HepG2 (cell line): ENCODE results near the gene SRSF6. TPM values are rescaled to one million over a fixed set of nuclear protein-coding genes. Genes with fewer than 3 reads are reported as not detected.
A peak's percentile ranks its signal among the peaks of the same experiment; 100 is the strongest.

Experiments used
- AKAP8 ChIP-seq: sonication (generic); formaldehyde crosslinking; IDR thresholded peaks from 2 replicates; pipeline ENCODE4 v1.5.1; 2020; ENCODE audit warnings: mild to moderate bottlenecking, missing genetic modification reagents
- GABPA ChIP-seq, 2 experiments: IDR thresholded peaks; 2 replicates each; pipeline ENCODE4 v1.6.1; 2011 to 2016; ENCODE audit warnings: low read depth in 2 of 2, low read length in 1 of 2, missing biosample characterization in 1 of 2, missing genetic modification characterization in 1 of 2
- GTF2F1 ChIP-seq: fragments of 150-350 bp; IDR thresholded peaks from 2 replicates; pipeline ENCODE4 v1.6.1; 2014; ENCODE audit warnings: low read length
- NPAS2 ChIP-seq: sonication (generic); formaldehyde crosslinking; IDR thresholded peaks from 2 replicates; pipeline ENCODE4 v1.8.0; 2022; ENCODE audit warnings: mild to moderate bottlenecking, missing genetic modification reagents, borderline replicate concordance
- SATB2 ChIP-seq: sonication (generic); formaldehyde crosslinking; IDR thresholded peaks from 2 replicates; pipeline ENCODE4 v1.5.0; 2020; ENCODE audit warnings: missing genetic modification reagents
- SNAPC2 ChIP-seq: sonication (generic); formaldehyde crosslinking; IDR thresholded peaks from 2 replicates; pipeline ENCODE4 v1.8.1; 2022; ENCODE audit warnings: mild to moderate bottlenecking, missing genetic modification reagents
- WIZ ChIP-seq: sonication (generic); formaldehyde crosslinking; IDR thresholded peaks from 2 replicates; pipeline ENCODE4 v1.5.1; 2020; ENCODE audit warnings: mild to moderate bottlenecking, missing genetic modification reagents
- ZNF143 ChIP-seq: sonication (generic); formaldehyde crosslinking; IDR thresholded peaks from 2 replicates; pipeline ENCODE4 v1.4.0; 2020; ENCODE audit warnings: missing genetic modification reagents
- ZNF30 ChIP-seq: sonication (generic); formaldehyde crosslinking; IDR thresholded peaks from 2 replicates; pipeline ENCODE4 v1.5.0; 2020; ENCODE audit warnings: mild to moderate bottlenecking, missing genetic modification reagents
- ZNF891 ChIP-seq: sonication (generic); formaldehyde crosslinking; IDR thresholded peaks from 2 replicates; pipeline ENCODE4 v1.5.0; 2020; ENCODE audit warnings: mild to moderate bottlenecking, missing genetic modification reagents
- ZSCAN9 ChIP-seq: IDR thresholded peaks from 2 replicates; pipeline ENCODE4 v1.6.1; 2016; ENCODE audit warnings: borderline replicate concordance
- polyA plus RNA-seq, 8 experiments: library from polyadenylated mRNA; depleted of rRNA in 3 of 8; stranded (reverse) in 7 of 8; unstranded in 1 of 8; fragments of >200 nt; fragmentation: Illumina TruSeq in 4 of 8; extraction: Trizol in 4 of 8; gene quantifications; 2 replicates each; pipeline versions ENCODE4 v1.2.1 to v1.2.3, GENCODE V29; 2011 to 2016; ENCODE audit warnings: low read depth in 4 of 8, missing spikeins in 1 of 8, mixed read lengths in 1 of 8; ENCODE audit not compliant: insufficient read depth in 1 of 8
- total RNA-seq, 5 experiments: library from RNA; depleted of rRNA; stranded (reverse); fragments of >200 nt; fragmentation: Illumina TruSeq; extraction: Trizol; gene quantifications; 2 replicates each; pipeline ENCODE4 v1.2.3, GENCODE V29; 2016; ENCODE audit warnings: low read depth in 1 of 5
- TF ChIP-seq, protein P1 (sequence below): sonication (generic); formaldehyde crosslinking; IDR thresholded peaks from 2 replicates; pipeline ENCODE4 v1.4.0; 2020; ENCODE audit warnings: missing genetic modification reagents
- TF ChIP-seq, protein P2 (sequence below): sonication (generic); formaldehyde crosslinking; IDR thresholded peaks from 2 replicates; pipeline ENCODE4 v1.9.0; 2022; ENCODE audit warnings: missing genetic modification reagents, mild to moderate bottlenecking, borderline replicate concordance
- TF ChIP-seq, protein P3 (sequence below): sonication (generic); formaldehyde crosslinking; IDR thresholded peaks from one replicate; pipeline ENCODE4 v1.5.1; 2020; ENCODE audit warnings: mild to moderate bottlenecking, missing genetic modification reagents; ENCODE audit errors: not compliant biosample characterization
- TF ChIP-seq, protein P4 (sequence below): sonication (generic); formaldehyde crosslinking; IDR thresholded peaks from 2 replicates; pipeline ENCODE4 v1.4.0; 2020; ENCODE audit warnings: missing genetic modification reagents, mild to moderate bottlenecking, borderline replicate concordance

Gene SRSF6
- total and polyA plus RNA-seq, 2 of the 13 experiments (the other 11 are each of a cell fraction or from before 2014, with no cell fraction given), result 156 to 194 TPM

DNA sequence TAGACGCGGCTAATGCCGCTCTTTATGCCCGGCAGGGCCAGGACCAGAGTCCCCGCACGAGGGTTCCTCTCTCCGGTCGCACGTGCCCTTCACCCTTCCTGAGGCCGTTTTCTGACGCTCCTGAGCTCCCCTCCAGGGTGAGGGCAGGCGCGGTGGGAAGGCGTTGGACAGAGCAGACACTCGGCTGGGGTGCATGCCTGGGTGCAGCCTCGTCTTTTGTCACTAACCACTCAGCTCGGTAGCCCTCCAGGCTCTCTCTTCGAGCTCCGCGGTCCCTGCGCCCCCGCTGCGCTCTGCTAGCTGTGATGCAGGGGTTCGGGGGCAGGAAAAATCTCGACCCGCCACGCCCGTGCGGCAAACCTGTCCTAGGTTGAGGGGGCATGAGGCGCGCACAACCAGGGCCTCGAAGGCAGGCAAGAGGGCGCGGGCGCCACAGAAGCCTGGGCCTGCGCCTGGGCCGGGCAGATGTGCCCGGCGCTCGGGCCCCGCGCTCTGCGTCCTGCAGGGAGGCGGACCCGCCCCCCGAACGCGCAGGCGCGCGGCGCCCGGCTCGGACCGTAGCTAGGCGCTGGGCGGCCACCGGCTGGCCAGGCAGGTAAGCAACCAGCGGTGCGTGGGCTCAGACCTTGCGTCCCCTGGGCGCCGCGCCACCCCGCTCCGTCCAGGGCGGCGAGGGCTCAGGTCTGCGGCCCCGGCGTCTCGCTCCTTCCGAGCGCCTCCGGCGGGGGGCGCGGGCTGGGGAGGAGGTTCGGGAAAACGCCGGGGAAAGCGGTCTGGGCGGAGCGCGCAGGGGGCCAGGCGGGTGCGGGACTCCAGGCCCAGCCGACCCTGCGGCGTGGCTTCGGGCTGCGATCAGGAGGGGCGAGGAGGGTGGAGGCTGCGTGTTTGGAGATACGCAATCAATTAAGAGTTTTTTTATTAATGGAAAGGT is 49.7 kb downstream of the SRSF6 start, which contains the start of gene L3MBTL1 (continued):
- TF ChIP-seq SATB2 (CRISPR knock-in tag) (no peak), AKAP8 (no peak), ZNF30 (no peak; the same call in 1 of the 2 replicates), ZNF891 (CRISPR knock-in tag) (peak; percentile 20; the same call in 1 of the 2 replicates), NPAS2 (no peak), ZNF143 (CRISPR knock-in tag) (peak; percentile 45; the same call in 1 of the 2 replicates), SNAPC2 (CRISPR knock-in tag) (peak; percentile 76), ZSCAN9 (no peak), GTF2F1 (no peak), WIZ (no peak), GABPA (IDR thresholded peaks at IDR 0.05; ENCODE audit: low read depth, low read length) (no peak), GABPA (CRISPR knock-in tag; IDR thresholded peaks at IDR 0.05; ENCODE audit: low read depth) (no peak)
- TF ChIP-seq, protein P1, sequence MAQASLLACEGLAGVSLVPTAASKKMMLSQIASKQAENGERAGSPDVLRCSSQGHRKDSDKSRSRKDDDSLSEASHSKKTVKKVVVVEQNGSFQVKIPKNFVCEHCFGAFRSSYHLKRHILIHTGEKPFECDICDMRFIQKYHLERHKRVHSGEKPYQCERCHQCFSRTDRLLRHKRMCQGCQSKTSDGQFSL (CRISPR knock-in tag), result no peak
- TF ChIP-seq, protein P2, sequence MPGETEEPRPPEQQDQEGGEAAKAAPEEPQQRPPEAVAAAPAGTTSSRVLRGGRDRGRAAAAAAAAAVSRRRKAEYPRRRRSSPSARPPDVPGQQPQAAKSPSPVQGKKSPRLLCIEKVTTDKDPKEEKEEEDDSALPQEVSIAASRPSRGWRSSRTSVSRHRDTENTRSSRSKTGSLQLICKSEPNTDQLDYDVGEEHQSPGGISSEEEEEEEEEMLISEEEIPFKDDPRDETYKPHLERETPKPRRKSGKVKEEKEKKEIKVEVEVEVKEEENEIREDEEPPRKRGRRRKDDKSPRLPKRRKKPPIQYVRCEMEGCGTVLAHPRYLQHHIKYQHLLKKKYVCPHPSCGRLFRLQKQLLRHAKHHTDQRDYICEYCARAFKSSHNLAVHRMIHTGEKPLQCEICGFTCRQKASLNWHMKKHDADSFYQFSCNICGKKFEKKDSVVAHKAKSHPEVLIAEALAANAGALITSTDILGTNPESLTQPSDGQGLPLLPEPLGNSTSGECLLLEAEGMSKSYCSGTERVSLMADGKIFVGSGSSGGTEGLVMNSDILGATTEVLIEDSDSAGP (CRISPR knock-in tag), result peak; percentile 74
- TF ChIP-seq, protein P3, sequence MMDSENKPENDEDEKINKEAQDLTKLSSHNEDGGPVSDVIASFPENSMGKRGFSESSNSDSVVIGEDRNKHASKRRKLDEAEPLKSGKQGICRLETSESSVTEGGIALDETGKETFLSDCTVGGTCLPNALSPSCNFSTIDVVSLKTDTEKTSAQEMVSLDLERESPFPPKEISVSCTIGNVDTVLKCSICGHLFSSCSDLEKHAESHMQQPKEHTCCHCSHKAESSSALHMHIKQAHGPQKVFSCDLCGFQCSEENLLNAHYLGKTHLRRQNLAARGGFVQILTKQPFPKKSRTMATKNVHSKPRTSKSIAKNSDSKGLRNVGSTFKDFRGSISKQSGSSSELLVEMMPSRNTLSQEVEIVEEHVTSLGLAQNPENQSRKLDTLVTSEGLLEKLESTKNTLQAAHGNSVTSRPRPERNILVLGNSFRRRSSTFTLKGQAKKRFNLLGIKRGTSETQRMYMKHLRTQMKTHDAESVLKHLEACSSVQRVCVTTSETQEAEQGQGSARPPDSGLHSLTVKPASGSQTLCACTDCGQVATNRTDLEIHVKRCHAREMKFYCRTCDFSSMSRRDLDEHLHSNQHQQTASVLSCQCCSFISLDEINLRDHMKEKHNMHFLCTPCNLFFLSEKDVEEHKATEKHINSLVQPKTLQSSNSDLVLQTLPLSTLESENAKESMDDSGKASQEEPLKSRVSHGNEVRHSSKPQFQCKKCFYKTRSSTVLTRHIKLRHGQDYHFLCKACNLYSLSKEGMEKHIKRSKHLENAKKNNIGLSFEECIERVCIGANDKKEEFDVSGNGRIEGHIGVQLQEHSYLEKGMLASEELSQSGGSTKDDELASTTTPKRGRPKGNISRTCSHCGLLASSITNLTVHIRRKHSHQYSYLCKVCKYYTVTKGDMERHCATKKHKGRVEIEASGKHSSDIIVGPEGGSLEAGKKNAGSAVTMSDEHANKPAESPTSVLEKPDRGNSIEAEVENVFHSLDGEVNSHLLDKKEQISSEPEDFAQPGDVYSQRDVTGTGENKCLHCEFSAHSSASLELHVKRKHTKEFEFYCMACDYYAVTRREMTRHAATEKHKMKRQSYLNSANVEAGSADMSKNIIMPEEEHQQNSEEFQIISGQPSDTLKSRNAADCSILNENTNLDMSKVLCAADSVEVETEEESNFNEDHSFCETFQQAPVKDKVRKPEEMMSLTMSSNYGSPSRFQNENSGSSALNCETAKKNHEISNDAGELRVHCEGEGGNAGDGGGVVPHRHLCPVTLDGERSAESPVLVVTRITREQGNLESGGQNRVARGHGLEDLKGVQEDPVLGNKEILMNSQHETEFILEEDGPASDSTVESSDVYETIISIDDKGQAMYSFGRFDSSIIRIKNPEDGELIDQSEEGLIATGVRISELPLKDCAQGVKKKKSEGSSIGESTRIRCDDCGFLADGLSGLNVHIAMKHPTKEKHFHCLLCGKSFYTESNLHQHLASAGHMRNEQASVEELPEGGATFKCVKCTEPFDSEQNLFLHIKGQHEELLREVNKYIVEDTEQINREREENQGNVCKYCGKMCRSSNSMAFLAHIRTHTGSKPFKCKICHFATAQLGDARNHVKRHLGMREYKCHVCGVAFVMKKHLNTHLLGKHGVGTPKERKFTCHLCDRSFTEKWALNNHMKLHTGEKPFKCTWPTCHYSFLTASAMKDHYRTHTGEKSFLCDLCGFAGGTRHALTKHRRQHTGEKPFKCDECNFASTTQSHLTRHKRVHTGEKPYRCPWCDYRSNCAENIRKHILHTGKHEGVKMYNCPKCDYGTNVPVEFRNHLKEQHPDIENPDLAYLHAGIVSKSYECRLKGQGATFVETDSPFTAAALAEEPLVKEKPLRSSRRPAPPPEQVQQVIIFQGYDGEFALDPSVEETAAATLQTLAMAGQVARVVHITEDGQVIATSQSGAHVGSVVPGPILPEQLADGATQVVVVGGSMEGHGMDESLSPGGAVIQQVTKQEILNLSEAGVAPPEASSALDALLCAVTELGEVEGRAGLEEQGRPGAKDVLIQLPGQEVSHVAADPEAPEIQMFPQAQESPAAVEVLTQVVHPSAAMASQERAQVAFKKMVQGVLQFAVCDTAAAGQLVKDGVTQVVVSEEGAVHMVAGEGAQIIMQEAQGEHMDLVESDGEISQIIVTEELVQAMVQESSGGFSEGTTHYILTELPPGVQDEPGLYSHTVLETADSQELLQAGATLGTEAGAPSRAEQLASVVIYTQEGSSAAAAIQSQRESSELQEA, result peak; percentile 95
- TF ChIP-seq, protein P4, sequence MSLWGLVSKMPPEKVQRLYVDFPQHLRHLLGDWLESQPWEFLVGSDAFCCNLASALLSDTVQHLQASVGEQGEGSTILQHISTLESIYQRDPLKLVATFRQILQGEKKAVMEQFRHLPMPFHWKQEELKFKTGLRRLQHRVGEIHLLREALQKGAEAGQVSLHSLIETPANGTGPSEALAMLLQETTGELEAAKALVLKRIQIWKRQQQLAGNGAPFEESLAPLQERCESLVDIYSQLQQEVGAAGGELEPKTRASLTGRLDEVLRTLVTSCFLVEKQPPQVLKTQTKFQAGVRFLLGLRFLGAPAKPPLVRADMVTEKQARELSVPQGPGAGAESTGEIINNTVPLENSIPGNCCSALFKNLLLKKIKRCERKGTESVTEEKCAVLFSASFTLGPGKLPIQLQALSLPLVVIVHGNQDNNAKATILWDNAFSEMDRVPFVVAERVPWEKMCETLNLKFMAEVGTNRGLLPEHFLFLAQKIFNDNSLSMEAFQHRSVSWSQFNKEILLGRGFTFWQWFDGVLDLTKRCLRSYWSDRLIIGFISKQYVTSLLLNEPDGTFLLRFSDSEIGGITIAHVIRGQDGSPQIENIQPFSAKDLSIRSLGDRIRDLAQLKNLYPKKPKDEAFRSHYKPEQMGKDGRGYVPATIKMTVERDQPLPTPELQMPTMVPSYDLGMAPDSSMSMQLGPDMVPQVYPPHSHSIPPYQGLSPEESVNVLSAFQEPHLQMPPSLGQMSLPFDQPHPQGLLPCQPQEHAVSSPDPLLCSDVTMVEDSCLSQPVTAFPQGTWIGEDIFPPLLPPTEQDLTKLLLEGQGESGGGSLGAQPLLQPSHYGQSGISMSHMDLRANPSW (CRISPR knock-in tag), result no peak
